H9 (cell line): ENCODE data around the gene PDE6D. TPM values are rescaled to one million over a fixed set of nuclear protein-coding genes. Genes with fewer than 3 reads are reported as not detected.

Source experiments
- DNase-seq: peaks from one replicate; pipeline ENCODE4 v3.0.0-alpha.2; 2017
- H2AFZ ChIP-seq: one replicate; pipeline ENCODE4 v1.6.1; 2013; ENCODE audit warnings: mild to moderate bottlenecking, low read length, control low read depth, moderate library complexity
- H2AK5ac ChIP-seq: 2 replicates; pipeline ENCODE4 v1.6.1; 2013; ENCODE audit warnings: low read length, control low read depth, mixed read lengths; ENCODE audit not compliant: insufficient read length
- H2BK120ac ChIP-seq: one replicate; pipeline ENCODE4 v1.6.1; 2013; ENCODE audit warnings: low read depth, mild to moderate bottlenecking, low read length, control low read depth, inconsistent platforms; ENCODE audit not compliant: poor library complexity, severe bottlenecking
- H2BK12ac ChIP-seq: 2 replicates; pipeline ENCODE4 v1.6.1; 2013; ENCODE audit warnings: low read length, control low read depth, mixed read lengths, low read depth; ENCODE audit not compliant: insufficient read length
- H2BK15ac ChIP-seq: 2 replicates; pipeline ENCODE4 v1.6.1; 2013; ENCODE audit warnings: low read depth, low read length, control low read depth
- H2BK20ac ChIP-seq: one replicate; pipeline ENCODE4 v1.6.1; 2013; ENCODE audit warnings: low read depth, mild to moderate bottlenecking, low read length, control low read depth, inconsistent platforms; ENCODE audit not compliant: poor library complexity, severe bottlenecking
- H2BK5ac ChIP-seq: 2 replicates; pipeline ENCODE4 v1.6.1; 2013; ENCODE audit warnings: low read length, control low read depth, mixed read lengths; ENCODE audit not compliant: insufficient read length
- H3K14ac ChIP-seq: 2 replicates; pipeline ENCODE4 v1.6.1; 2013; ENCODE audit warnings: low read length, control low read depth; ENCODE audit not compliant: insufficient read depth
- H3K18ac ChIP-seq: 2 replicates; pipeline ENCODE4 v1.6.1; 2013; ENCODE audit warnings: low read depth, mild to moderate bottlenecking, mixed read lengths, low read length, control low read depth; ENCODE audit not compliant: insufficient read length
- H3K23ac ChIP-seq: 2 replicates; pipeline ENCODE4 v1.6.1; 2013; ENCODE audit warnings: low read length, control low read depth, mixed read lengths, low read depth; ENCODE audit not compliant: insufficient read length
- H3K23me2 ChIP-seq: 2 replicates; pipeline ENCODE4 v1.6.1; 2013; ENCODE audit warnings: low read depth, mild to moderate bottlenecking, mixed read lengths, low read length, control low read depth; ENCODE audit not compliant: insufficient read length, poor library complexity, severe bottlenecking
- H3K27ac ChIP-seq: 2 replicates; pipeline ENCODE4 v1.5.1; 2013; ENCODE audit warnings: low read length, control low read depth, mixed read lengths, low read depth; ENCODE audit not compliant: insufficient read length
- H3K27me3 ChIP-seq: 2 replicates; pipeline ENCODE4 v1.6.1; 2013; ENCODE audit warnings: low read length, control low read depth, inconsistent platforms; ENCODE audit not compliant: insufficient read depth
- H3K4ac ChIP-seq: 2 replicates; pipeline ENCODE4 v1.6.1; 2013; ENCODE audit warnings: low read depth, mild to moderate bottlenecking, control low read depth, inconsistent platforms, low read length, moderate library complexity
- H3K4me1 ChIP-seq: 2 replicates; pipeline ENCODE4 v1.6.1; 2013; ENCODE audit warnings: low read length, control low read depth, inconsistent platforms; ENCODE audit not compliant: insufficient read depth
- H3K4me2 ChIP-seq: 2 replicates; pipeline ENCODE4 v1.6.1; 2013; ENCODE audit warnings: low read length, control low read depth, mixed read lengths; ENCODE audit not compliant: insufficient read length, insufficient read depth
- H3K56ac ChIP-seq: 2 replicates; pipeline ENCODE4 v1.6.1; 2013; ENCODE audit warnings: low read depth, mild to moderate bottlenecking, mixed read lengths, low read length, control low read depth; ENCODE audit not compliant: insufficient read length
- H3K79me1 ChIP-seq: 2 replicates; pipeline ENCODE4 v1.6.1; 2013; ENCODE audit warnings: low read depth, mild to moderate bottlenecking, moderate library complexity, low read length, control low read depth, inconsistent platforms; ENCODE audit not compliant: insufficient read depth, poor library complexity, severe bottlenecking
- H3K79me2 ChIP-seq: 2 replicates; pipeline ENCODE4 v1.6.1; 2013; ENCODE audit warnings: low read length, control low read depth, inconsistent platforms; ENCODE audit not compliant: insufficient read depth
- H3K9ac ChIP-seq: 2 replicates; pipeline ENCODE4 v1.6.1; 2013; ENCODE audit warnings: low read length, control low read depth, mixed read lengths; ENCODE audit not compliant: insufficient read length; ENCODE audit errors: extremely low read depth
- H3K9me3 ChIP-seq: one replicate; pipeline ENCODE4 v1.6.1; 2013; ENCODE audit warnings: low read depth, low read length, inconsistent platforms; ENCODE audit not compliant: control insufficient read depth
- H3T11ph ChIP-seq: one replicate; pipeline ENCODE4 v1.6.1; 2013; ENCODE audit warnings: mild to moderate bottlenecking, low read length, control low read depth, inconsistent platforms
- H4K20me1 ChIP-seq: one replicate; pipeline ENCODE4 v1.6.1; 2013; ENCODE audit not compliant: control insufficient read depth, insufficient read length, insufficient read depth
- H4K5ac ChIP-seq: 2 replicates; pipeline ENCODE4 v1.6.1; 2013; ENCODE audit warnings: low read depth, mild to moderate bottlenecking, mixed read lengths, low read length, control low read depth; ENCODE audit not compliant: insufficient read length
- H4K8ac ChIP-seq: replicated peaks from 2 replicates; pipeline ENCODE4 v1.6.1; 2013; ENCODE audit warnings: low read length, control low read depth, mixed read lengths, low read depth; ENCODE audit not compliant: insufficient read length
- H4K91ac ChIP-seq: 2 replicates; pipeline ENCODE4 v1.6.1; 2013; ENCODE audit warnings: low read depth, mild to moderate bottlenecking, moderate library complexity, mixed read lengths, low read length, control low read depth; ENCODE audit not compliant: insufficient read length
- H3K27ac Mint-ChIP-seq, 3 experiments: 2 replicates in 2 of 3; 3 replicates in 1 of 3; pipeline ENCODE4 v1.8.0; 2020 to 2021; ENCODE audit warnings: mixed read lengths in 3 of 3, mild to moderate bottlenecking in 1 of 3, moderate library complexity in 1 of 3
- H3K27me3 Mint-ChIP-seq: 2 replicates; pipeline ENCODE4 v1.8.0; 2021; ENCODE audit warnings: low read depth, mild to moderate bottlenecking, moderate library complexity, mixed read lengths
- H3K36me3 Mint-ChIP-seq, 3 experiments: 2 replicates in 2 of 3; 3 replicates in 1 of 3; pipeline ENCODE4 v1.8.0; 2020 to 2021; ENCODE audit warnings: low read depth in 3 of 3, mixed read lengths in 3 of 3; ENCODE audit not compliant: insufficient read depth in 1 of 3
- H3K4me1 Mint-ChIP-seq, 2 experiments: 2 replicates each; pipeline ENCODE4 v1.8.0; 2020; ENCODE audit warnings: mixed read lengths in 2 of 2
- H3K4me3 Mint-ChIP-seq, 2 experiments: 2 replicates in 1 of 2; 3 replicates in 1 of 2; pipeline ENCODE4 v1.8.0; 2020 to 2021; ENCODE audit warnings: mild to moderate bottlenecking in 2 of 2, mixed read lengths in 2 of 2, moderate library complexity in 1 of 2
- H3K9me3 Mint-ChIP-seq, 2 experiments: 2 replicates in 1 of 2; 3 replicates in 1 of 2; pipeline ENCODE4 v1.8.0; 2020; ENCODE audit warnings: mild to moderate bottlenecking in 2 of 2, mixed read lengths in 2 of 2, moderate library complexity in 1 of 2
- CTCF ChIP-seq: fragments of 200-600 bp; sonication (generic); conservative IDR thresholded peaks from 3 replicates; pipeline ENCODE4 v1.8.0; 2021; ENCODE audit warnings: antibody characterized with exemption, mild to moderate bottlenecking
- WGBS: extraction: QIAGEN DNeasy Blood & Tissue Kit; methylation state at CpG from one replicate; pipeline ENCODE4 v1.1.7; 2013; ENCODE audit warnings: missing lambda C conversion rate, low lambda C conversion rate, mixed read lengths; ENCODE audit not compliant: insufficient read length; ENCODE audit errors: extremely low coverage; 5-methylcytosine and 5-hydroxymethylcytosine counted together
- total RNA-seq: library from RNA; stranded (reverse); gene quantifications from 2 replicates; pipeline ENCODE4 v1.2.1, GENCODE V29; 2021

PDE6D gene
- total RNA-seq, 1 experiment from 2014 or later: 33.7 TPM

GRCh38 chr2:231769170-231770136 lies 11.6 kb downstream of the PDE6D start:
- no peak overlapping the region for H3K9ac ChIP-seq
- no peak for TF ChIP-seq CTCF
- H2AK5ac ChIP-seq: no peak overlapping the region
- no peak overlapping the region for H3K14ac ChIP-seq
- no peak overlapping the region for H3K27ac ChIP-seq
- H3K4me1 ChIP-seq: no peaks in the 10 kb centered on the region; the same call in 1 of the 2 replicates
- no peaks in the 10 kb centered on the region for H3K27me3 Mint-ChIP-seq
- H3K9me3 ChIP-seq: no peaks in the 10 kb centered on the region
- H3K23me2 ChIP-seq: no peaks in the 10 kb centered on the region
- no peak overlapping the region for H3K56ac ChIP-seq
- no peaks in the 10 kb centered on the region for H3K79me2 ChIP-seq
- no peak overlapping the region for H2BK5ac ChIP-seq
- H3K4me3 Mint-ChIP-seq: no peak overlapping the region
- H3K23ac ChIP-seq: no peak overlapping the region
- H4K8ac ChIP-seq: no peak overlapping the region
- no peak overlapping the region for H2BK15ac ChIP-seq
- H3K9me3 Mint-ChIP-seq: no peaks in the 10 kb centered on the region
- H3K27ac Mint-ChIP-seq: no peak overlapping the region
- no peak overlapping the region for H4K5ac ChIP-seq
- WGBS: no CpG with 5 or more reads among the region's 6 CpGs
- H2BK120ac ChIP-seq: no peak overlapping the region
- peaks cover 3% of the 10 kb centered on the region for H3K79me1 ChIP-seq
- H3K4me2 ChIP-seq: no peak overlapping the region
- no peak overlapping the region for H2BK12ac ChIP-seq
- H3K18ac ChIP-seq: no peak overlapping the region
- no peaks in the 10 kb centered on the region; a peak in 1 of 7 replicates for H3K36me3 Mint-ChIP-seq
- H2AFZ ChIP-seq: no peak overlapping the region
- H2BK20ac ChIP-seq: no peak overlapping the region
- no peak overlapping the region for H3K4ac ChIP-seq
- H3T11ph ChIP-seq: no peak overlapping the region
- H3K27me3 ChIP-seq: no peaks in the 10 kb centered on the region
- no peaks in the 10 kb centered on the region for H4K20me1 ChIP-seq
- H3K4me1 Mint-ChIP-seq: peaks cover 9 to 14% of the 10 kb centered on the region in 2 experiments
- H4K91ac ChIP-seq: no peak overlapping the region
- no peak for DNase-seq
